Raji (cell line): ENCODE results near the gene NTM.

Experiments
- POLR2A ChIP-seq: IDR thresholded peaks from 2 replicates; pipeline ENCODE4 v1.6.1; 2011; ENCODE audit warnings: low read depth, low read length, control low read depth; ENCODE audit not compliant: insufficient read depth

NTM gene

DNA sequence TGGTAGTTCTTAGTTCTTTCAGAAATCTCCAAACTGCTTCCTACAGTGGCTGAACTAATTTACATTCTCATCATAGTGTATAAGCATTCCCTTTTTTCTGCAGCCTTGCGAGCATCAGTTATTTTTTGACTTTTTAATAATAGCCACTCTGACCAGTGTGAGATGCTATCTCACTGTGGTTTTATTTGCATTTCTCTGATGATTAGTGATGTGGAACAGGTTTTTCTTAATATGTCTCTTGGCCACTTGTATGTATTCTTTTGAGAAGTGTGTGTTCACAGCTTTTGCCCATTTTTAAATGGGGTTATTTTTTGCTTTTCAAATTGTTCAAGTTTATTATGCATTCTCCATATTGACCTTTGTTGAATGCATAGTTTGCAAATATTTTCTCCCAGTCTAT lies 459.3 kb downstream of the NTM start:
- TF ChIP-seq POLR2A, result no peak

DNA sequence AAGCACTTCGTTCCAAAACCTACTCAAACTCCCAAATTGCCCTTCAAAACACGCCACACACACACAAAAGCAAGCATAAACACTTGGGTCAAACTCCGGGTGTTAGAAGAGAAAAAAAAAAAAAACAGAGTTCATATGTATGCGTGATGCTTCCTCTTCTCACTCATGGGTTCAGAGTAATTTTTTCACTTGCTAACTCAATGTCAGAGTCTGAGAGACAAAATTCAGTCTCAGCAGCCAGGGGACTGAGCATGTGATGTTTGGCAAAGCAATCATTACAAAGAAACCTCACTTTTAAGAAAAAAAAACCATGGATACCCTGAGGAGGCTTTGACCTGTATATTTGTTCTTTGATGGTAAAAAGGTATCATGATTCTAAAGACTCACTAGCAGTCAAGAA lies 461.7 kb downstream of the NTM start:
- TF ChIP-seq POLR2A, result no peak

DNA sequence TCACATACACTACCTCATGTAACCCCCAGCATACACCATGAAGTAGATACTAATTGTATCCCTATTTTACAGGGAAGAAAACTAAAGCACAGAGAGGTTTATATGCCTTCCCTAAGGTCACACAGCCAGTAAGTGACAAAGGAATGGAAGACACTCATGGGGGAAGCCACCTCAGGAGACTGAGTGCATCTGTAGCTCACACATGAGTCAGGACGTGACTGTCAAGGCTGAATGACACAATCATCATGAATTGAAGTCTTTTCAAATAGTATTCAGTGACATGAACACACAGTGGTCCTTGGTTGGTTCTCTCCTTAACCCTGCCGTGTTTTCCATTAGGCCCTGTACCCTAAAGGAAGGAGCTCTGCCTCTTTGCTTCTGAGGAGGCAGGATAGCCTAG lies 463.0 kb downstream of the NTM start:
- no peak for TF ChIP-seq POLR2A

DNA sequence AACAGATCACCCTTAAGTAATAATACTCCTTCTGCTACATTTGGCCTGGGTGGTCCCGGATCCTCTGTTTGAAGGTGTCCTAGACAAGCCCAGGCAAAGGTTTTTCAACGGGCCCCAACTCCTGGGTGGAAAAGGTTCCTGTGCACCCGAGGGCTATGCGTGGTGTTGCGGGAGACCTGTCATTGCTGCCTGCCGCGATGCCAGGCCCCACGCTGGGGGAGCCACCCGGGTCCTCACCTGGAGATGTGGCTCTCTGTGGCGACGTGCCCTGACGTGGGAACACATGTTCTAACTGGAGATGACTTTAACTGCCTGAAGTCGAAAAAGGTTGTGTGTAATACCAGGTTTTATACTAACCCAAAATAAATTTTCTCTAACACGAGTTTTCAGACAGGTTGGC lies 467.1 kb downstream of the NTM start:
- TF ChIP-seq POLR2A, result no peak

DNA sequence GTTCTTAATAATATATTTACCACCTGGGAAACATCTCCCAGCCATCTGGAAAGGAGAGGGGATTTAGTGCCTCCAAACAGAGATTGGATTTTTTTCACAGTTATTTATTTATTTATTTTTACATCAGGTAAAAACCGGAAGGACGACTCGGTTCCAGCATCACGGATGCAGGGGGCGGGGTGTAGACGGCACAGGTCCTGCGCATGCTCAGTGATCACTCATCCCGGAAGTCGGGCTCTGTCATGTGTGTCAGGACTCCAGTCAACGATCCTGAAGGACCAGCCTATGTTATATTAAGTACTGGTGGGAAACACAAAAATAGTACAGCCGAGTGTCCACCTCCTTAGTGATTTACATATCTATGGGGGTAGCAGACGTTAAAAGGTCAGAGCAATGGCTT lies 467.6 kb downstream of the NTM start:
- TF ChIP-seq POLR2A, result no peak

DNA sequence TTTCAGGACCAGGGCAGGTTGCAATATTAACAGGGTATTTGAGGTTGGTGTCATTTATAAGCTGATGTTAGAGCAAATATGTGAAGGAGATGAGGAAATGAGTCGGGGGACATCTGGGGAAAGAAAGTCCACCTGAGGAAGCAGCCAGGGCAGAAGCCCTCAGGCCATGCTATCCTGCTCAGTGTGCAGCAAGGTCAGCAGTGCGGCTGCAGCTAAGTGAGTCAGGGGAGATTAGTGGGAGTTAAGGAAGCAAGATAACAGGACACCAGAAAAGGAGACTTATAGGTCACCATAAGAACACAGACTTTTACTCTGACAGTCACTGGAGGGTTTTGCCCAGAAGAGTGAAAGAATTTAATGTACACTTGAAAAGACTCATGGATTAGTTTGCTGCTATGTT lies 468.9 kb downstream of the NTM start:
- no peak for TF ChIP-seq POLR2A

DNA sequence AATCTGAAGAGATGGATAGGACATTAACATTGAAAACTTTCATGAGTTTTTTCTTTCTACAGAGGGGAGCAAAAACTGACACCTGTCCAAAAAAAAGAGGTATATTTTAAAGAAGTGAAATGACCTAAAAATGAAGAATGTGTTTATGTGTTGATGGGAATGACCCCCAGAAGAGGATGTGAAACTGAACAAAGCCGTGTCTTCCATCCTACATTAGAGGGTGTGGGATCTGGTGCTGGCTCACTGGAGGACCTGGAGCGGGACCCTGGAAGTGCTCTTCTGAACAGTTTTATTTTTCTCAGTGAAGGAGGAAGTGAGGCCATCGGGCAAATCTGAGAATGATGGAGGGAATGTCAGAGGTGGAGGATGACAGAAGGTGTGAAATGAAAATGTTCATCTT lies 470.1 kb downstream of the NTM start:
- TF ChIP-seq POLR2A, result no peak

DNA sequence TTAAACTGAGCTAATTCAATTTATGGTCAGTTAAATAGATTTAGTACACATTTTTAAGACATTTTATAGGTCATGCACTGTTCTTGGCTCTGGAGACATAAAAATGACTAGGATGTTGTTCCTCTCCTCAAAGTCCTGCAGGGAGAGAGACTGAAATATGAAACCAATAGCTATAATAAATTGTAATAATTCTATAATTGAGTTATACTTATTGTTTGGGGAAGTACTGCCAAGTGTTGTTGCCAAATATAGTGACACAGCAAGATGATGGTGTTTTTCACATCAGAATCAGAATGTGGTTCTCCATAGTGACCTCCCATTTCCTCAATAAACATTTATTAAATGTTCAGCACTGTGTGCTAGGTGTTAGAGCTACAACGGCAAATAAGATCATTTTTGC lies 470.6 kb downstream of the NTM start:
- no peak for TF ChIP-seq POLR2A

DNA sequence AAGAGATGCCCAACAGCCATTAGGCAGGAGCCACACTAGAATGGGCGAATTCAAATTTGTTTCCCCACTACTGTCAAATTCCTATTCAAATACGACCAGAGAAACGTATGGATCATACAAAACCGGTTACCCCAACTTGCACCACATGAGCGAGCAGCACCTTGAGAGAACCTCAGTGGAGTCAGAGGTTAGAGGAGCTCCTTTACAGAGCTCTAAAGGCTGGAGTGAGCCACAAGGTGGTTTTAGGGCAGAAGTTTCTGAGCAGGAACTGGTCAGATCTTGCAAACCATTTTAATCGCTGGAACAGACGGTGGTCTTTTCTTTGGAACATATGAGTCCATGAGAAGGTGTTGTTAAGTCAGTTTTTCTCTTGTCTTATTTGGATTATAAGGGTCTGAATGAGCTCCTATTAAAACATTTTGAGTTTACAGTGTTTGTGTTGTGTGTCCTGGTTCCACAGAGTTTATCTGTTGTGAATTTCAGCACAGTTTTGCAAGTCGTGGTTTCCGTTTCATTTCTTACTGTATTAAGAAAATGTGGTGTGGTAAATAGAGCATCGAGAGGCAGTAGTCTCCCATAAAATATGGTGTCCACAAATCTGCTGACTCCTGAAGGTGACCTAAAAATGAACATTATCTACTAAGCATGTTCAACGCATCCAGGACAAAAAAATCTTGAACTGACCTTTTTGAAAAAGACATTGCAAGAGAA lies 471.7 kb downstream of the NTM start:
- TF ChIP-seq POLR2A, result no peak

DNA sequence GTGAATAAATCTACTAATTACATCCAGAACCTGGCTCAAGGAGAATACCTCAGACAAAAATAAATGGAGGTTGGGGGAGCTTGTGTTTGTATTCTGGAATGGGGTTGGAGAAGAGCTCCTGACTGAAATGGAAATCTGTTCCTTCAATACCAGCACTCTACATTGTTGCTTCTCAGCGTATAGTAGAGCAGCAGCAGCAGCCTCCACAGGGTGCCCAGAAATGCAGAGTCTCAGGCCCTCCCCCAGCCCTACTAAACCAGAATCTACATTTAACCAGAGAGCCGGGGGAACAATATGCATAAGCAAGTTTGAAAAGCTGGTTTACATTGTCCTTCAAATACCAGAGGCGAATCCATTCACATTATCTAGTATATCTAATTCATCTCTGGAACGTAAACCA lies 474.8 kb downstream of the NTM start:
- TF ChIP-seq POLR2A, result no peak

DNA sequence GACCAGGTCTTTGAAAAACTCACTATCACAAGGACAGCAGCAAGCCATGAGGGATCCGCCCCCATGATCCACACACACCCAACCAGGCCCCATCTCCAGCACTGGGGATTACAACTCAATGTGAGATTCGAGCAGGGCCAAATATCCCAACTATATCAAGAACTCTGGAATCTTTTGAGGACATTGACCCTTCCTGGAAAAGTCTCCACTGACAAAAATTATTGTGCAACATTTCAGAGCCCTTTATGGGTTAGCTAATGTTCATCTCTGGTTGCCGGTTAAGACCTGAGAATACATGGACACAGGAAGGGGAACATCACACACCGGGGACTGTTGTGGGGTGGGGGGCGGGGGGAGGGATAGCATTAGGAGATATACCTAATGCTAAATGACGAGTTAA lies 479.1 kb downstream of the NTM start:
- no peak for TF ChIP-seq POLR2A

DNA sequence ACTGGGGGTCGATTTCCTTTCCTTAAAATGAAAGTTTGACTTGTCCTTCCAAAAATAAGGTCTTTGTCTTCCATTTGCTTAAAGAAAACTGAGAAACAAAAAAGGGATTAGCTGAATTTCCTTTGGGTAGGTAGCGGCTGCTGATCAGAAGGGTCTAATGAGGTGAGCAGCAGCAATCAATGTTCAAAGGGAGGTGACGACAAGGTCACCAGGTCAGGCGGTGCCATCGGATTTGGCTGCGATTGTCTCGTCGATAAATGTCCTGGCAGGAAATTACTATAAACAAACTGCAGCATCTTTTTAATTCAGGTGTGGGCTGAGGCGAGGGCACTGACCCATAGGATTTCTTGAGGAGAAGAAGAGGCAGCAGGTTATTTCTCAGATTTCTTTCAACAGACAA lies 480.1 kb downstream of the NTM start:
- no peak for TF ChIP-seq POLR2A

DNA sequence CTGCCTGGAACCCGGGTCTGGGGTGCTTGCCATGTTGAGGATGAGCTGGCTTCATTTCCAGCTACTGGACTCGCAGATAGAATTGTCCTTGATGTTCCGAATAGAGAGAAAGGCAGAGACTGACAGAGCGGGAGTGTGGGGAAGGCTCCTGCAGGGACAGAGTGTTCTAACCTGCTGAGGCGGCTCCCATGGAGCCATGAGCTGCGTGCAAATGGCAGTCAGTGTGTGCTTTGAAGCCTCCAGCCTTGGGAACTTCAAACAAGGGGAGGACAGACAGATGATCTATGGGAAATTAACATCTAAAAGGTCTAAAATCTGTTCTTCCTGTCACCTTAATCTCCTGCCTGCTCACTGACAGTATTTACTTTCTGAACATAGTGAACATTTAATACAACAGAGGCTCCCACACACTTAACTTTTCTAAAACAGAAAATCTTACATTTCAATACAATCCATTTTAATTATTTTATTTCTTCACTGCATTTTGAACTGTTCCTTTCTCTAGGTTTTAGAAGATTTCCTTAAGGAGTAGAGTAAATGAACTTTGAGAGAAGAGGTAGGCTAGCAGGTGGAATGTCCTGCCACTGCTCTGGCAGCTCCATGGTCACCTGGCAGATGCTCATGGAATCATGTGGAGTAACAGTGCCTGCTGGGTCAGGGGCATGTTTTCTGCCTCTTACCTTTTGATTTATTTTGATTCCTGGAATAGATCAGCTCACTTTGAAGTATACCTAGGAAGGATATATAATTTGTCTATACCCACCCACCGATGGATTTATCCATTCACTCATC lies 481.7 kb downstream of the NTM start:
- no peak for TF ChIP-seq POLR2A

DNA sequence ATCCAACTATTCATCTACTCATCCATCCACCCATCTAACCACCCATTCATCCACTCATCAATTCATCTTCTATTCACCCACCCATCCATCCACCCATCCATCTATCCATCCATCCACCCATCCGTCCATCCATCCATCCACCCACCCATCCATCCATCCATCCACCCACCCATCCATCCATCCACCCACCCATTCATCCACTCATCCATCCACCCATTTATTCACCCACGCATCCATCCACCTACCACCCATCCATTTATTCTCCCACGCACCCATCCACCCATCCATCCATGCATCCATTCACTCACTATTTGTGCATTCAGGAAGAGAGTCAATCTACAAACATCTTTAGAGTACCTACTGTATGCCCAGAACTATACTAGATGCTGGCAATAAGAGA lies 482.3 kb downstream of the NTM start:
- TF ChIP-seq POLR2A, result no peak

DNA sequence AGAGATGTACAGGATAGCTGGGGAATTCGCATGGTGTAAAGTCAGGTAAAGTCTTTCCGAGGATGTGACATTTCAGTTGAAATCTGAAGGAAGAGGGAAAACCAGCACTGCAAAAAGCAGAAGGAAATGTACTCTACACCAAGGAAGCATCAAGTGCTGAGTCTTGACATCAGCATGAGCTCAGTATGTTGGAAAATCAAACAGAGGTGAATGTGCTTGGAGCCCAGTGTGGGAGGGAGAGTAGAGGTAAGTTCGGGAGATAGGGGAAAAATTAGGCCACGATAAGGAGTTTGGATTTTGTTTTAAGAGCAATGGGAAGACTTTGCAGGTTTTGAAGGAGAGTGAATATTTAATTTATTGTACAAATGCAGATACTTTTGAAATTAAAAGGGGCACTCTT lies 484.0 kb downstream of the NTM start:
- TF ChIP-seq POLR2A, result no peak

DNA sequence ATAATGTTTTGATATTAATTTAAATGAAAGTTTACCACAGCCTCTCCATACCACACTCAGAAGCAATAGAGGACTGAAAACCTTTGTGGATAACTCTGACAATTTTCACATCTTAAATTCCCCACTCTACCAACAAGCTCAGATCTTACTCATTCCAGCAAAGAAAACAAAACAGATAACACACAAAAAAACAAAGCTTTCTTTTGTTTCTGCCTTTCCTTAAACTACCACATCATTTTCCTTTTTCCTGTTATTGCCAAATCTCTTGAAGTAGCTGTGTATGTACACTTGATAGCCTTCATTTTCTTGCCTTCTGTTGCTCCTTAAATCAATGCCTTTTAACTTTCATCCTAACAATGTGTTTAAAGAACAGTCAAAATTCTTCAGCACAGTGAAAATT lies 484.9 kb downstream of the NTM start:
- TF ChIP-seq POLR2A, result no peak

DNA sequence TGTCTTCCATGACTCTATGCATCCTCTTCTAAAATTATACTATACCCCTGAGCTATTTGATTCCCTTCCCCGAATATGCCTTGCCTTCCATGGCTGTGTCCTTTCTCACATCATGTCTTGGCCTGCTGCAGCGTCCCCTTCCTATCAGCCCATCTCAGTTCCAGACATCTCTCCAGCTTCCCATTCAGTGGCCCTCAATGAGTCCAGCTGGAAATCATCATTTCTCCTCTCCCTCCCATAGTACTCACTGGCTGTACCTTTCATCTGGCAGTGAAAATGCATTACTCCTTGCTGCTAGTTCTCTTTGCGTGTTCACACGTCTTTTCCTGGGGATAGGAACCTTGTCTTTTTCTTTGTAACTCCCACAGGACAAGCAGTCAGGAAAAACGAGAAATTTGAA lies 486.8 kb downstream of the NTM start:
- no peak for TF ChIP-seq POLR2A
